HEK293 (cell line): ENCODE measurements around the gene PIP4K2B.

Experiments used
- BCL11B ChIP-seq: fragments of 450-650 bp; formaldehyde crosslinking; IDR thresholded peaks from 2 replicates; pipeline ENCODE4 v1.5.1; 2016; ENCODE audit warnings: low read depth, missing biosample characterization, missing genetic modification characterization
- HOXD13 ChIP-seq: sonication (generic); formaldehyde crosslinking; IDR thresholded peaks from 2 replicates; pipeline ENCODE4 v1.8.0; 2022; ENCODE audit warnings: missing genetic modification reagents, borderline replicate concordance
- KLF7 ChIP-seq: fragments of 450-650 bp; formaldehyde crosslinking; IDR thresholded peaks from 2 replicates; pipeline ENCODE4 v1.5.1; 2016; ENCODE audit warnings: missing biosample characterization, missing genetic modification characterization, borderline replicate concordance
- OVOL3 ChIP-seq: fragments of 450-650 bp; formaldehyde crosslinking; IDR thresholded peaks from 2 replicates; pipeline ENCODE4 v1.5.1; 2016; ENCODE audit warnings: missing biosample characterization, missing genetic modification characterization
- SCRT1 ChIP-seq: fragments of 450-650 bp; formaldehyde crosslinking; IDR thresholded peaks from 2 replicates; pipeline ENCODE4 v1.5.1; 2016; ENCODE audit warnings: missing biosample characterization, missing genetic modification characterization, borderline replicate concordance
- SP2 ChIP-seq: fragments of 450-650 bp; formaldehyde crosslinking; IDR thresholded peaks from 2 replicates; pipeline ENCODE4 v1.5.1; 2016; ENCODE audit warnings: missing biosample characterization, missing genetic modification characterization
- SP3 ChIP-seq: fragments of 450-650 bp; formaldehyde crosslinking; IDR thresholded peaks from 2 replicates; pipeline ENCODE4 v1.5.1; 2016; ENCODE audit warnings: missing biosample characterization, missing genetic modification characterization
- YY2 ChIP-seq: fragments of 450-650 bp; formaldehyde crosslinking; IDR thresholded peaks from 2 replicates; pipeline ENCODE4 v1.5.1; 2016; ENCODE audit warnings: missing biosample characterization, missing genetic modification characterization
- ZBTB17 ChIP-seq: fragments of 450-650 bp; formaldehyde crosslinking; IDR thresholded peaks from 2 replicates; pipeline ENCODE4 v1.5.1; 2016; ENCODE audit warnings: missing biosample characterization, missing genetic modification characterization
- ZEB2 ChIP-seq: fragments of 450-650 bp; formaldehyde crosslinking; IDR thresholded peaks from 2 replicates; pipeline ENCODE4 v1.5.1; 2016; ENCODE audit warnings: missing biosample characterization, missing genetic modification characterization
- ZFP37 ChIP-seq: fragments of 450-650 bp; formaldehyde crosslinking; IDR thresholded peaks from 2 replicates; pipeline ENCODE4 v1.5.1; 2016; ENCODE audit warnings: missing biosample characterization, missing genetic modification characterization
- ZFP69B ChIP-seq: fragments of 450-650 bp; formaldehyde crosslinking; IDR thresholded peaks from 2 replicates; pipeline ENCODE4 v1.5.1; 2016; ENCODE audit warnings: missing biosample characterization, missing genetic modification characterization
- ZNF112 ChIP-seq: fragments of 450-650 bp; formaldehyde crosslinking; IDR thresholded peaks from 2 replicates; pipeline ENCODE4 v1.5.0; 2017; ENCODE audit warnings: missing biosample characterization, missing genetic modification characterization
- ZNF184 ChIP-seq: fragments of 450-650 bp; IDR thresholded peaks from 2 replicates; pipeline ENCODE4 v1.5.1; 2018; ENCODE audit warnings: missing biosample characterization, mild to moderate bottlenecking, missing genetic modification characterization
- ZNF239 ChIP-seq: fragments of 450-650 bp; formaldehyde crosslinking; IDR thresholded peaks from 2 replicates; pipeline ENCODE4 v1.5.1; 2016; ENCODE audit warnings: missing biosample characterization, missing genetic modification characterization
- ZNF335 ChIP-seq: fragments of 450-650 bp; formaldehyde crosslinking; conservative IDR thresholded peaks from 2 replicates; pipeline ENCODE4 v1.5.1; 2016; ENCODE audit warnings: missing biosample characterization, missing genetic modification characterization
- ZNF366 ChIP-seq: fragments of 450-650 bp; formaldehyde crosslinking; conservative IDR thresholded peaks from 2 replicates; pipeline ENCODE4 v1.5.1; 2016; ENCODE audit warnings: missing biosample characterization, missing genetic modification characterization
- ZNF501 ChIP-seq: fragments of 450-650 bp; formaldehyde crosslinking; IDR thresholded peaks from 2 replicates; pipeline ENCODE4 v1.5.1; 2016; ENCODE audit warnings: missing biosample characterization, missing genetic modification characterization
- ZNF510 ChIP-seq: fragments of 450-650 bp; formaldehyde crosslinking; IDR thresholded peaks from 2 replicates; pipeline ENCODE4 v1.5.1; 2018; ENCODE audit warnings: mild to moderate bottlenecking, missing genetic modification characterization, missing biosample characterization; ENCODE audit not compliant: insufficient replicate concordance
- ZNF561 ChIP-seq: fragments of 450-650 bp; IDR thresholded peaks from 2 replicates; pipeline ENCODE4 v1.5.1; 2018; ENCODE audit warnings: missing biosample characterization, missing genetic modification characterization, borderline replicate concordance
- ZNF596 ChIP-seq: fragments of 450-650 bp; IDR thresholded peaks from 2 replicates; pipeline ENCODE4 v1.5.0; 2018; ENCODE audit warnings: missing biosample characterization, mild to moderate bottlenecking, missing genetic modification characterization, moderate library complexity
- TF ChIP-seq, protein P1 (sequence below): fragments of 450-650 bp; formaldehyde crosslinking; IDR thresholded peaks from 2 replicates; pipeline ENCODE4 v1.5.1; 2016; ENCODE audit warnings: missing biosample characterization, missing genetic modification characterization
- TF ChIP-seq, protein P2 (sequence below): fragments of 450-650 bp; formaldehyde crosslinking; IDR thresholded peaks from 2 replicates; pipeline ENCODE4 v1.5.1; 2016; ENCODE audit warnings: missing biosample characterization, missing genetic modification characterization, borderline replicate concordance
- TF ChIP-seq, protein P3 (sequence below): fragments of 450-650 bp; formaldehyde crosslinking; IDR thresholded peaks from 2 replicates; pipeline ENCODE4 v1.5.1; 2016; ENCODE audit warnings: missing biosample characterization, missing genetic modification characterization
- TF ChIP-seq, protein P4 (sequence below): fragments of 450-650 bp; formaldehyde crosslinking; IDR thresholded peaks from 2 replicates; pipeline ENCODE4 v1.5.1; 2016; ENCODE audit warnings: missing biosample characterization, missing genetic modification characterization
- TF ChIP-seq, protein P5 (sequence below): fragments of 450-650 bp; formaldehyde crosslinking; IDR thresholded peaks from 2 replicates; pipeline ENCODE4 v1.5.1; 2017; ENCODE audit warnings: missing biosample characterization, missing genetic modification characterization
- TF ChIP-seq, protein P6 (sequence below): fragments of 450-650 bp; formaldehyde crosslinking; IDR thresholded peaks from 2 replicates; pipeline ENCODE4 v1.5.1; 2016; ENCODE audit warnings: missing biosample characterization, missing genetic modification characterization

Gene PIP4K2B

DNA sequence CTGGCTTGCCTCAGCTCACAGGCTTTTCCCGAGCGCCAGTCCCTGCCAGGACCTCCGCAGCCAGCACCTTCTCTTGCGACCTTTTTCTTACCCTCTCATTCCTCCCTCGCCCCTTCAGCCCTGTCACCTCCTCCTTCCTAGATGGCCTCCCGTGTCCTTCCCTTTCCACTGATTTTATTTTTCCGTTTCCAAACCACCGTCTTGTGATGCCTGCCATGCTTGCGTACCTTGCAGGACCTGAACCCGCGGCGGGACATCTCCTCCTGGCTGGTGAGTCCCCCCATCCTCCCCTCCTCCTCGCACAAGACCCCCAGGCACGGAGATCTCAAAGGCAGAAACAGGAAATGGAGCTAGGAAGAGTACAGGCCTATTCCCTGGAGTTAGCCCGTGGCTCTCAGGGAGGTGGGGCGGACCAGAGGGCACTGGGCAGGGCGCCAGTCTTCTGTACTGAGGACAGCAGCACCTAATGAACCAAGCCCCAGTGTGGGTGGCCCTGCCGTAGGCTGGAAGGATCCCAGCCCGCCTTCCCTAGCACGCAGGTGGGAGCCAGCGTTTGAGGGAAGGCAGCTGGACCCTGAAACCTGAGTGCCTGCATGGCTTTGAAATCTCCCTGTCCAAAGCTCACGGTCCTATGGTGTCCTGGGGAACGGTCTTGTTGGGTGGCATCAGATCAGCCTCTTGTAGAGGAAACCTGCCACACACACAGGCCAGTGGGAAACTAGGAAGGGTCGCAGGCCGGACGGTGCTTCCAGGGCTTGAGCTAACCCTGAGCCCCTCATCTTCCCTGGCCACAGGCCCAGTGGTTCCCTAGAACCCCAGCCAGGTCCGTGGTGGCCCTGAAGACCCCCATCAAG, 68.6 kb downstream of the PIP4K2B start (continued):
- no peak for TF ChIP-seq ZNF561 (tag by site-specific recombination)
- peak; percentile 86 for TF ChIP-seq ZNF335
- TF ChIP-seq SP3 = peak; percentile 59
- peak; percentile 61; the same call in 1 of the 2 replicates for TF ChIP-seq ZFP69B
- peak; percentile 14; the same call in 1 of the 2 replicates for TF ChIP-seq KLF7 (tag by site-specific recombination)
- TF ChIP-seq, protein P1, sequence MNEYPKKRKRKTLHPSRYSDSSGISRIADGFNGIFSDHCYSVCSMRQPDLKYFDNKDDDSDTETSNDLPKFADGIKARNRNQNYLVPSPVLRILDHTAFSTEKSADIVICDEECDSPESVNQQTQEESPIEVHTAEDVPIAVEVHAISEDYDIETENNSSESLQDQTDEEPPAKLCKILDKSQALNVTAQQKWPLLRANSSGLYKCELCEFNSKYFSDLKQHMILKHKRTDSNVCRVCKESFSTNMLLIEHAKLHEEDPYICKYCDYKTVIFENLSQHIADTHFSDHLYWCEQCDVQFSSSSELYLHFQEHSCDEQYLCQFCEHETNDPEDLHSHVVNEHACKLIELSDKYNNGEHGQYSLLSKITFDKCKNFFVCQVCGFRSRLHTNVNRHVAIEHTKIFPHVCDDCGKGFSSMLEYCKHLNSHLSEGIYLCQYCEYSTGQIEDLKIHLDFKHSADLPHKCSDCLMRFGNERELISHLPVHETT = 0 out of 2 replicates have a peak, but pooled peaks have one; percentile 64
- 0 out of 2 replicates have a peak, but pooled peaks have one; percentile 55 for TF ChIP-seq YY2 (tag by site-specific recombination)
- peak; percentile 77; the same call in 1 of the 2 replicates for TF ChIP-seq ZEB2
- TF ChIP-seq ZNF596 (tag by site-specific recombination) = no peak
- TF ChIP-seq, protein P2, sequence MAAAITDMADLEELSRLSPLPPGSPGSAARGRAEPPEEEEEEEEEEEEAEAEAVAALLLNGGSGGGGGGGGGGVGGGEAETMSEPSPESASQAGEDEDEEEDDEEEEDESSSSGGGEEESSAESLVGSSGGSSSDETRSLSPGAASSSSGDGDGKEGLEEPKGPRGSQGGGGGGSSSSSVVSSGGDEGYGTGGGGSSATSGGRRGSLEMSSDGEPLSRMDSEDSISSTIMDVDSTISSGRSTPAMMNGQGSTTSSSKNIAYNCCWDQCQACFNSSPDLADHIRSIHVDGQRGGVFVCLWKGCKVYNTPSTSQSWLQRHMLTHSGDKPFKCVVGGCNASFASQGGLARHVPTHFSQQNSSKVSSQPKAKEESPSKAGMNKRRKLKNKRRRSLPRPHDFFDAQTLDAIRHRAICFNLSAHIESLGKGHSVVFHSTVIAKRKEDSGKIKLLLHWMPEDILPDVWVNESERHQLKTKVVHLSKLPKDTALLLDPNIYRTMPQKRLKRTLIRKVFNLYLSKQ = no peak; the same call in 1 of the 2 replicates
- TF ChIP-seq, protein P3, sequence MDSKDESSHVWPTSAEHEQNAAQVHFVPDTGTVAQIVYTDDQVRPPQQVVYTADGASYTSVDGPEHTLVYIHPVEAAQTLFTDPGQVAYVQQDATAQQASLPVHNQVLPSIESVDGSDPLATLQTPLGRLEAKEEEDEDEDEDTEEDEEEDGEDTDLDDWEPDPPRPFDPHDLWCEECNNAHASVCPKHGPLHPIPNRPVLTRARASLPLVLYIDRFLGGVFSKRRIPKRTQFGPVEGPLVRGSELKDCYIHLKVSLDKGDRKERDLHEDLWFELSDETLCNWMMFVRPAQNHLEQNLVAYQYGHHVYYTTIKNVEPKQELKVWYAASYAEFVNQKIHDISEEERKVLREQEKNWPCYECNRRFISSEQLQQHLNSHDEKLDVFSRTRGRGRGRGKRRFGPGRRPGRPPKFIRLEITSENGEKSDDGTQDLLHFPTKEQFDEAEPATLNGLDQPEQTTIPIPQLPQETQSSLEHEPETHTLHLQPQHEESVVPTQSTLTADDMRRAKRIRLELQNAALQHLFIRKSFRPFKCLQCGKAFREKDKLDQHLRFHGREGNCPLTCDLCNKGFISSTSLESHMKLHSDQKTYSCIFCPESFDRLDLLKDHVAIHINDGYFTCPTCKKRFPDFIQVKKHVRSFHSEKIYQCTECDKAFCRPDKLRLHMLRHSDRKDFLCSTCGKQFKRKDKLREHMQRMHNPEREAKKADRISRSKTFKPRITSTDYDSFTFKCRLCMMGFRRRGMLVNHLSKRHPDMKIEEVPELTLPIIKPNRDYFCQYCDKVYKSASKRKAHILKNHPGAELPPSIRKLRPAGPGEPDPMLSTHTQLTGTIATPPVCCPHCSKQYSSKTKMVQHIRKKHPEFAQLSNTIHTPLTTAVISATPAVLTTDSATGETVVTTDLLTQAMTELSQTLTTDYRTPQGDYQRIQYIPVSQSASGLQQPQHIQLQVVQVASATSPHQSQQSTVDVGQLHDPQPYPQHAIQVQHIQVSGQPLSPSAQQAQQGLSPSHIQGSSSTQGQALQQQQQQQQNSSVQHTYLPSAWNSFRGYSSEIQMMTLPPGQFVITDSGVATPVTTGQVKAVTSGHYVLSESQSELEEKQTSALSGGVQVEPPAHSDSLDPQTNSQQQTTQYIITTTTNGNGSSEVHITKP (tag by site-specific recombination) = peak; percentile 85
- TF ChIP-seq ZNF366 (tag by site-specific recombination) = peak; percentile 71
- no peak for TF ChIP-seq ZFP37 (tag by site-specific recombination)
- TF ChIP-seq SP2 (tag by site-specific recombination) = peak; percentile 54
- no peak for TF ChIP-seq ZNF112 (tag by site-specific recombination)
- TF ChIP-seq, protein P4, sequence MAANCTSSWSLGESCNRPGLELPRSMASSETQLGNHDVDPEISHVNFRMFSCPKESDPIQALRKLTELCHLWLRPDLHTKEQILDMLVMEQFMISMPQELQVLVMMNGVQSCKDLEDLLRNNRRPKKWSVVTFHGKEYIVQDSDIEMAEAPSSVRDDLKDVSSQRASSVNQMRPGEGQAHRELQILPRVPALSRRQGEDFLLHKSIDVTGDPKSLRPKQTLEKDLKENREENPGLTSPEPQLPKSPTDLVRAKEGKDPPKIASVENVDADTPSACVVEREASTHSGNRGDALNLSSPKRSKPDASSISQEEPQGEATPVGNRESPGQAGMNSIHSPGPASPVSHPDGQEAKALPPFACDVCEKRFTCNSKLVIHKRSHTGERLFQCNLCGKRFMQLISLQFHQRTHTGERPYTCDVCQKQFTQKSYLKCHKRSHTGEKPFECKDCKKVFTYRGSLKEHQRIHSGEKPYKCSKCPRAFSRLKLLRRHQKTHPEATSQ (tag by site-specific recombination) = peak; percentile 23; the same call in 1 of the 2 replicates
- TF ChIP-seq ZNF239 (tag by site-specific recombination) = peak; percentile 32; the same call in 1 of the 2 replicates
- no peak for TF ChIP-seq ZNF510
- no peak for TF ChIP-seq ZNF184 (tag by site-specific recombination)
- peak; percentile 74 for TF ChIP-seq ZNF501
- TF ChIP-seq, protein P5, sequence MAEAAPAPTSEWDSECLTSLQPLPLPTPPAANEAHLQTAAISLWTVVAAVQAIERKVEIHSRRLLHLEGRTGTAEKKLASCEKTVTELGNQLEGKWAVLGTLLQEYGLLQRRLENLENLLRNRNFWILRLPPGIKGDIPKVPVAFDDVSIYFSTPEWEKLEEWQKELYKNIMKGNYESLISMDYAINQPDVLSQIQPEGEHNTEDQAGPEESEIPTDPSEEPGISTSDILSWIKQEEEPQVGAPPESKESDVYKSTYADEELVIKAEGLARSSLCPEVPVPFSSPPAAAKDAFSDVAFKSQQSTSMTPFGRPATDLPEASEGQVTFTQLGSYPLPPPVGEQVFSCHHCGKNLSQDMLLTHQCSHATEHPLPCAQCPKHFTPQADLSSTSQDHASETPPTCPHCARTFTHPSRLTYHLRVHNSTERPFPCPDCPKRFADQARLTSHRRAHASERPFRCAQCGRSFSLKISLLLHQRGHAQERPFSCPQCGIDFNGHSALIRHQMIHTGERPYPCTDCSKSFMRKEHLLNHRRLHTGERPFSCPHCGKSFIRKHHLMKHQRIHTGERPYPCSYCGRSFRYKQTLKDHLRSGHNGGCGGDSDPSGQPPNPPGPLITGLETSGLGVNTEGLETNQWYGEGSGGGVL (tag by site-specific recombination) = peak; percentile 32
- TF ChIP-seq OVOL3 (tag by site-specific recombination) = no peak
- peak; percentile 72 for TF ChIP-seq ZBTB17 (tag by site-specific recombination)
- TF ChIP-seq, protein P6, sequence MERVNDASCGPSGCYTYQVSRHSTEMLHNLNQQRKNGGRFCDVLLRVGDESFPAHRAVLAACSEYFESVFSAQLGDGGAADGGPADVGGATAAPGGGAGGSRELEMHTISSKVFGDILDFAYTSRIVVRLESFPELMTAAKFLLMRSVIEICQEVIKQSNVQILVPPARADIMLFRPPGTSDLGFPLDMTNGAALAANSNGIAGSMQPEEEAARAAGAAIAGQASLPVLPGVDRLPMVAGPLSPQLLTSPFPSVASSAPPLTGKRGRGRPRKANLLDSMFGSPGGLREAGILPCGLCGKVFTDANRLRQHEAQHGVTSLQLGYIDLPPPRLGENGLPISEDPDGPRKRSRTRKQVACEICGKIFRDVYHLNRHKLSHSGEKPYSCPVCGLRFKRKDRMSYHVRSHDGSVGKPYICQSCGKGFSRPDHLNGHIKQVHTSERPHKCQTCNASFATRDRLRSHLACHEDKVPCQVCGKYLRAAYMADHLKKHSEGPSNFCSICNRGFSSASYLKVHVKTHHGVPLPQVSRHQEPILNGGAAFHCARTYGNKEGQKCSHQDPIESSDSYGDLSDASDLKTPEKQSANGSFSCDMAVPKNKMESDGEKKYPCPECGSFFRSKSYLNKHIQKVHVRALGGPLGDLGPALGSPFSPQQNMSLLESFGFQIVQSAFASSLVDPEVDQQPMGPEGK (tag by site-specific recombination) = peak; percentile 95
- peak; percentile 66; the same call in 1 of the 2 replicates for TF ChIP-seq HOXD13
- TF ChIP-seq BCL11B (tag by site-specific recombination) = peak; percentile 20; the same call in 1 of the 2 replicates
- no peak for TF ChIP-seq SCRT1 (tag by site-specific recombination)
